H1 (cell line): ENCODE measurements around the gene PTPRD. TPM values are rescaled to one million over a fixed set of nuclear protein-coding genes. Genes with fewer than 3 reads are reported as not detected.

Source experiments
- CTCF ChIA-PET: fragments of 300-600 bp; sonication (Branson Sonifier 250); formaldehyde crosslinking; loops from one replicate; lab custom pipeline; 2021; ENCODE audit not compliant: partially characterized antibody; lab: Charles Lee
- POLR2A ChIA-PET: fragments of 300-600 bp; sonication (Branson Sonifier 250); formaldehyde crosslinking; loops from one replicate; lab custom pipeline; 2021; ENCODE audit warnings: inconsistent platforms; ENCODE audit not compliant: partially characterized antibody; lab: Charles Lee
- DNase-seq, 2 experiments: peaks; one replicate each; pipeline versions ENCODE4 v3.0.0 to v3.0.0-alpha.2; 2010 to 2022; ENCODE audit warnings: low spot score in 2 of 2, low read depth in 1 of 2, mixed read lengths in 1 of 2
- FAIRE-seq: peaks from 2 replicates; lab custom pipeline; 2011; peaks lifted over from hg19 to GRCh38; lab: Jason Lieb, UNC
- H2AFZ ChIP-seq: 2 replicates; pipeline ENCODE4 v1.8.1; 2012; ENCODE audit warnings: low read length, inconsistent platforms
- H2AK5ac ChIP-seq: 2 replicates; pipeline ENCODE4 v1.6.1; 2013; ENCODE audit warnings: low read depth, low read length
- H2BK120ac ChIP-seq: replicated peaks from 2 replicates; pipeline ENCODE3; 2013; ENCODE audit warnings: low read depth, low read length, inconsistent platforms
- H2BK12ac ChIP-seq: 2 replicates; pipeline ENCODE4 v1.6.1; 2013; ENCODE audit warnings: low read depth, low read length
- H2BK15ac ChIP-seq: 2 replicates; pipeline ENCODE4 v1.6.1; 2013; ENCODE audit warnings: low read length
- H2BK20ac ChIP-seq: 2 replicates; pipeline ENCODE4 v1.6.1; 2013; ENCODE audit warnings: low read length
- H2BK5ac ChIP-seq: 2 replicates; pipeline ENCODE4 v1.6.1; 2013; ENCODE audit warnings: low read depth, low read length
- H3K14ac ChIP-seq: 2 replicates; pipeline ENCODE4 v1.6.1; 2013; ENCODE audit warnings: inconsistent platforms; ENCODE audit not compliant: insufficient read length
- H3K18ac ChIP-seq: 2 replicates; pipeline ENCODE4 v1.6.1; 2013; ENCODE audit warnings: low read length; ENCODE audit errors: extremely low read depth
- H3K23ac ChIP-seq: 2 replicates; pipeline ENCODE4 v1.6.1; 2013; ENCODE audit warnings: inconsistent platforms; ENCODE audit not compliant: insufficient read length
- H3K23me2 ChIP-seq: 2 replicates; pipeline ENCODE4 v1.6.1; 2013; ENCODE audit warnings: low read depth, low read length
- H3K27ac ChIP-seq: 2 replicates; pipeline ENCODE4 v1.6.1; 2011; ENCODE audit warnings: low read depth, low read length, inconsistent platforms
- H3K27me3 ChIP-seq, 4 experiments: replicated peaks in 1 of 4; 1 replicate in 1 of 4; 2 replicates in 3 of 4; pipeline versions ENCODE4 v1.6.1 to v1.8.1; 2011 to 2013; ENCODE audit warnings: low read length in 3 of 4, mild to moderate bottlenecking in 3 of 4, inconsistent platforms in 2 of 4, mixed read lengths in 2 of 4, moderate library complexity in 1 of 4; ENCODE audit not compliant: control insufficient read depth in 3 of 4, insufficient read depth in 3 of 4; ENCODE audit errors: extremely low read depth in 1 of 4
- H3K36me3 ChIP-seq, 4 experiments: 2 replicates each; pipeline versions ENCODE4 v1.6.1 to v1.8.1; 2011 to 2013; ENCODE audit warnings: mild to moderate bottlenecking in 4 of 4, low read length in 3 of 4, moderate library complexity in 2 of 4, control low read depth in 1 of 4, inconsistent platforms in 1 of 4; ENCODE audit not compliant: insufficient read depth in 4 of 4, control insufficient read depth in 2 of 4
- H3K4ac ChIP-seq: replicated peaks from 2 replicates; pipeline ENCODE3; 2013; ENCODE audit warnings: low read length, low read depth, mixed read lengths, inconsistent platforms; ENCODE audit not compliant: insufficient read length
- H3K4me1 ChIP-seq, 4 experiments: replicated peaks in 1 of 4; 1 replicate in 1 of 4; 2 replicates in 3 of 4; pipeline versions ENCODE4 v1.6.1 to v1.8.1; 2011 to 2013; ENCODE audit warnings: low read length in 3 of 4, inconsistent platforms in 2 of 4, mixed read lengths in 1 of 4; ENCODE audit not compliant: insufficient read depth in 4 of 4, control insufficient read depth in 3 of 4
- H3K4me2 ChIP-seq, 2 experiments: 2 replicates each; pipeline versions ENCODE4 v1.6.1 to v1.8.1; 2011 to 2013; ENCODE audit warnings: low read depth in 2 of 2, low read length in 2 of 2, control low read depth in 1 of 2, inconsistent platforms in 1 of 2, mild to moderate bottlenecking in 1 of 2; ENCODE audit not compliant: insufficient read depth in 1 of 2
- H3K4me3 ChIP-seq, 4 experiments: fragments of 200-600, 300-600 bp in 1 of 4; sonication (generic), shearing (Covaris generic), sonication (Bioruptor Twin) in 1 of 4; 2 replicates each; pipeline versions ENCODE4 v1.5.1 to v1.8.1; 2011 to 2016; ENCODE audit warnings: low read length in 4 of 4, low read depth in 3 of 4, control low read depth in 2 of 4, inconsistent platforms in 2 of 4, mild to moderate bottlenecking in 2 of 4, mixed read lengths in 1 of 4, moderate library complexity in 1 of 4; ENCODE audit not compliant: insufficient read depth in 2 of 4; ENCODE audit errors: extremely low read depth in 1 of 4
- H3K56ac ChIP-seq: replicated peaks from 2 replicates; pipeline ENCODE3; 2013; ENCODE audit warnings: low read depth, mild to moderate bottlenecking, mixed read lengths, low read length, inconsistent platforms; ENCODE audit not compliant: insufficient read length
- H3K79me1 ChIP-seq: 2 replicates; pipeline ENCODE4 v1.6.1; 2013; ENCODE audit warnings: low read depth, low read length, control low read depth
- H3K79me2 ChIP-seq, 2 experiments: 2 replicates each; pipeline versions ENCODE4 v1.6.1 to v1.8.1; 2012 to 2013; ENCODE audit warnings: low read length in 2 of 2, mild to moderate bottlenecking in 2 of 2, inconsistent platforms in 1 of 2; ENCODE audit not compliant: insufficient read depth in 2 of 2, control insufficient read depth in 1 of 2
- H3K9ac ChIP-seq, 4 experiments: replicated peaks in 1 of 4; 1 replicate in 1 of 4; 2 replicates in 3 of 4; pipeline versions ENCODE4 v1.6.1 to v1.8.1; 2011 to 2013; ENCODE audit warnings: low read depth in 3 of 4, low read length in 3 of 4, control low read depth in 2 of 4, mild to moderate bottlenecking in 2 of 4, moderate library complexity in 2 of 4, inconsistent platforms in 1 of 4; ENCODE audit errors: extremely low read depth in 1 of 4
- H3K9me3 ChIP-seq, 2 experiments: 2 replicates each; pipeline versions ENCODE4 v1.6.1 to v1.8.1; 2012 to 2013; ENCODE audit warnings: mild to moderate bottlenecking in 2 of 2, moderate library complexity in 2 of 2, control low read depth in 1 of 2, inconsistent platforms in 1 of 2, low read depth in 1 of 2, low read length in 1 of 2, mixed read lengths in 1 of 2; ENCODE audit not compliant: insufficient read depth in 2 of 2
- H4K20me1 ChIP-seq, 2 experiments: replicated peaks in 1 of 2; 2 replicates each; pipeline versions ENCODE3 to v1.8.1; 2011 to 2013; ENCODE audit warnings: inconsistent platforms in 2 of 2, low read length in 2 of 2, mild to moderate bottlenecking in 1 of 2; ENCODE audit not compliant: insufficient read depth in 2 of 2, control insufficient read depth in 1 of 2
- H4K5ac ChIP-seq: 2 replicates; pipeline ENCODE4 v1.6.1; 2013; ENCODE audit warnings: low read length, low read depth, mixed read lengths, inconsistent platforms; ENCODE audit not compliant: insufficient read length
- H4K8ac ChIP-seq: 2 replicates; pipeline ENCODE4 v1.8.0; 2013; ENCODE audit warnings: mild to moderate bottlenecking, moderate library complexity, low read length, inconsistent platforms; ENCODE audit not compliant: insufficient read depth; ENCODE audit errors: extremely low read depth
- H4K91ac ChIP-seq: replicated peaks from 2 replicates; pipeline ENCODE3; 2013; ENCODE audit warnings: low read length, mixed read lengths, inconsistent platforms; ENCODE audit not compliant: insufficient read length
- BRCA1 ChIP-seq: IDR thresholded peaks from 2 replicates; pipeline ENCODE4 v1.6.1; 2012; ENCODE audit warnings: low read depth, low read length, improper control_type of control experiment
- CHD1 ChIP-seq: IDR thresholded peaks from 2 replicates; pipeline ENCODE4 v1.6.1; 2012; ENCODE audit warnings: low read depth, low read length, improper control_type of control experiment
- PHF8 ChIP-seq: fragments of 200-600 bp; sonication (generic); conservative IDR thresholded peaks from 2 replicates; pipeline ENCODE4 v1.7.1; 2012; ENCODE audit warnings: low read depth, mild to moderate bottlenecking, inconsistent platforms, low read length, moderate library complexity
- POLR2AphosphoS5 ChIP-seq: IDR thresholded peaks from 2 replicates; pipeline ENCODE4 v1.6.1; 2011; ENCODE audit warnings: low read depth, low read length
- SAP30 ChIP-seq: fragments of 300-600 bp; sonication (generic); IDR thresholded peaks from 2 replicates; pipeline ENCODE4 v1.7.1; 2012; ENCODE audit warnings: low read length, moderate library complexity, mild to moderate bottlenecking, inconsistent platforms; ENCODE audit not compliant: insufficient read depth, insufficient replicate concordance
- SIX5 ChIP-seq: IDR thresholded peaks from 2 replicates; pipeline ENCODE4 v1.6.1; 2011; ENCODE audit warnings: mild to moderate bottlenecking, low read depth, low read length
- SP1 ChIP-seq: IDR thresholded peaks from 2 replicates; pipeline ENCODE4 v1.6.1; 2011; ENCODE audit warnings: low read depth, low read length
- TAF1 ChIP-seq: IDR thresholded peaks from 2 replicates; pipeline ENCODE4 v1.6.1; 2011; ENCODE audit warnings: mild to moderate bottlenecking, low read depth, low read length
- TCF12 ChIP-seq: IDR thresholded peaks from 2 replicates; pipeline ENCODE4 v1.6.1; 2011; ENCODE audit warnings: low read depth, mild to moderate bottlenecking, low read length
- WGBS, 2 experiments: shearing (Covaris generic) in 1 of 2; methylation state at CpG; one replicate each; pipeline versions ENCODE4 v1.1.6 to v1.1.7; 2013 to 2015; ENCODE audit warnings: low lambda C conversion rate in 2 of 2, mixed read lengths in 2 of 2, inconsistent platforms in 1 of 2, low coverage in 1 of 2, missing lambda C conversion rate in 1 of 2; ENCODE audit not compliant: insufficient replicate concordance in 2 of 2, insufficient coverage in 1 of 2, insufficient read length in 1 of 2; ENCODE audit errors: extremely low coverage in 1 of 2, missing lambda C conversion rate in 1 of 2; 5-methylcytosine and 5-hydroxymethylcytosine counted together
- polyA plus RNA-seq, 7 experiments: library from polyadenylated mRNA; depleted of rRNA in 3 of 7; stranded (reverse) in 5 of 7; unstranded in 2 of 7; fragments of >200 nt in 5 of 7; fragments of 200-250 nt in 2 of 7; gene quantifications; 1 replicate in 5 of 7; 2 replicates in 1 of 7; 4 replicates in 1 of 7; pipeline versions ENCODE4 v1.2.1 to v1.2.3, GENCODE V29; 2011 to 2013; ENCODE audit warnings: missing spikeins in 2 of 7, mixed read lengths in 2 of 7
- total RNA-seq: library from RNA; stranded (reverse); fragmentation: NEBNext Ultra II Directional; extraction: Animal tissue kit (Norgen Biotek cat#: 25700); gene quantifications from 2 replicates; pipeline ENCODE4 v1.2.1, GENCODE V29; 2021
- TF ChIP-seq, protein P1 (sequence below): IDR thresholded peaks from 2 replicates; pipeline ENCODE4 v1.6.1; 2012; ENCODE audit warnings: inconsistent platforms

Gene PTPRD
- total and polyA plus RNA-seq, 2 of the 8 experiments (the other 6 are each of a cell fraction or from before 2014, with no cell fraction given) = 17.2 to 77.0 TPM

- Histone ChIP-seq H2AK5ac (no peak overlapping the region), H3K79me1 (no peaks in the 10 kb centered on the region), H3K79me2 (no peaks in the 10 kb centered on the region; a peak in 1 of 4 replicates), H4K8ac (no peak overlapping the region), H2AFZ (no peak overlapping the region), H4K20me1 (no peaks in the 10 kb centered on the region), H3K9me3 (no peaks in the 10 kb centered on the region), H3K14ac (no peak overlapping the region), H3K23me2 (no peaks in the 10 kb centered on the region), H3K27ac (no peak overlapping the region), H2BK120ac (no peak overlapping the region), H4K5ac (no peak overlapping the region), H3K4me2 (no peak overlapping the region), H3K27me3 (no peaks in the 10 kb centered on the region), H3K56ac (no peak overlapping the region), H3K18ac (no peak overlapping the region), H2BK20ac (no peak overlapping the region), H2BK12ac (no peak overlapping the region), H3K4me3 (no peak overlapping the region), H3K9ac (no peak overlapping the region), H3K36me3 (no peaks in the 10 kb centered on the region), H3K23ac (no peak overlapping the region), H3K4ac (no peak overlapping the region), H4K91ac (no peak overlapping the region), H2BK15ac (no peak overlapping the region), H3K4me1 (peaks cover 0 to 7% (median 0%) of the 10 kb centered on the region in 4 experiments; a peak in 2 of 7 replicates), H2BK5ac (no peak overlapping the region)
- CTCF ChIA-PET = interaction anchor here (1.2 to 1.5 kb wide), 4 partner anchors 21 to 50 kb away, joined by 3 to 4 read pairs (median 4); no protein-coding TSS in a partner anchor
- WGBS, 2 experiments = 92% methylated on average over 4 of the region's 4 CpGs; no CpG with 5 or more reads in 1 of the 2 experiments
- DNase-seq = no peak
- FAIRE-seq = no peak
- POLR2A ChIA-PET = no interaction called here
- TF ChIP-seq SAP30 (no peak), SIX5 (no peak), CHD1 (no peak), BRCA1 (no peak), POLR2AphosphoS5 (no peak), TCF12 (no peak), PHF8 (no peak), TAF1 (no peak), SP1 (no peak)
- TF ChIP-seq, protein P1, sequence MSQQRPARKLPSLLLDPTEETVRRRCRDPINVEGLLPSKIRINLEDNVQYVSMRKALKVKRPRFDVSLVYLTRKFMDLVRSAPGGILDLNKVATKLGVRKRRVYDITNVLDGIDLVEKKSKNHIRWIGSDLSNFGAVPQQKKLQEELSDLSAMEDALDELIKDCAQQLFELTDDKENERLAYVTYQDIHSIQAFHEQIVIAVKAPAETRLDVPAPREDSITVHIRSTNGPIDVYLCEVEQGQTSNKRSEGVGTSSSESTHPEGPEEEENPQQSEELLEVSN = no peak
Observed at GRCh38 chr9:8649807-8650206, 1963.0 kb downstream of the PTPRD start.
